ENCODE results near the gene AP3B1.
"Not testable (repeated sequence)": the region's sequence is repeated elsewhere in the genome, so short reads cannot be mapped to it uniquely, and the experiment has no call there.

Gene AP3B1

DNA sequence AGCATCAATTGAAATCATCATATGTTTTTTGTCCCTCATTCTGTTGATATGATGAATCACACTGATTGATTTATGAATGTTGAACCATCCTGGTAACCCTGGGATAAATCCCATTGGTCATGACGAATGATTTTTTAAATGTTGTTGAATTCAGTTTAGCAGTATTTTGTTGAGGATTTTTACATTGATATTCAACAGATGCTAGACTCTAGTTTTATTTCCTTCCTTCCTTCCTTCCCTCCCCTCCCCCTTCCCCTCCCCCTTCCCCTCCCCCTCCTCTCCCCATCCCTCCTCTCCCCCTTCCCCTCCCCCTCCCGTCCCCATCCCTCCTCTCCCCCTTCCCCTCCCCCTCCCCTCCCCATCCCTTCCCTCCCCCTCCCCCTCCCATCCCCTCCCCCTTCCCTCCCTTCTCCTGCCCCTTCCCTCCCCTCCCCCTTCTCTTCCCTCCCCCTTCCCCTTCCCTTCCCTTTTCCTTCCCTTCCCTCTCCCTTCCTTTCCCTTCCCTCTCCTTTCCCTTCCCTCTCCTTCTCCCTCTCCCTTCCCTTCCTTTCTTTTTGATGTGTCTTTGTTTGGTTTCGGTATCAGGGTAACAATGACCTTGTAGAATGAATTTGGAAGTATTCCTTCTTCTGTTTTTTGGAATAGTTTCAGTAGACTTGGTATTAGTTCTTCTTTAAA lies 142.8 kb downstream of the AP3B1 start:
- no peak for DNase-seq (ENCODE audit: low spot score)

GRCh38 chr5:78137290-78137689 lies 157.2 kb downstream of the AP3B1 start:
- no peak for DNase-seq (ENCODE audit: low spot score)

DNA sequence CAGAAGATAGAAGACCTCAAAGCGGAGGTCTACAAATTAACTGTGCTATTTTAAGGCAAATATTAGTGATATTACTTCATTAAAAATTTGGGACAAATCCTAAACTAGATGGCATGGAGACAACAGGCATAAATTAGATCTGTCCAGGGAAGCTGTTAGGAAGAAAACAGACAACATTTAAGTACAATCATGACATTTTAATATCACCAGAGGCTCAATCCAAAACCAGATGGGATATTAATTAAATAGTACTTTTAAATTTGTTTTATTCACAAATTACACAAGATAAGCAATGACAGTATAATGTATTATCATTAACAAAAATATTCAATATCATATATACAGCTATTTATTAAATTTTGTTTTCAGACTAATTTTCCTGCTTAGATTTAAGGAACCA lies 161.1 kb downstream of the AP3B1 start:
- DNase-seq (ENCODE audit: low spot score) = no peak

DNA sequence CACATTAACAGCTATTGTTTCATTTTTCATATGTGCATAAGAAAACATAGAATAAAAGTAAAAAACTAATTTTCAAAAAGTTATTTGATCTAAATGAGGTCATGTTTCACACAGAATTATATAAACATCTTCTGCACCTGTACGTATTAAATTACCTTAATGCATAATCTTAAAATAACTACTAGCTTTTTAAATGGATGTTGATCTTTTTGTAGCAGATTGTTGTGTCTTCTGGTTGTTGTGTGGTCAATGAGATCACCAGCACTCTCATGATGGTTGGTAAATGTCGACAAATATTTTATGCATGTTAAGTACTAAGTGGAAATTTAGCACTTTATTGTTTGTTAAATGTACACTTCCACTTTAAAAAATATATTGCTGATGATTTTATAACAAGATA lies 162.0 kb downstream of the AP3B1 start:
- no peak for DNase-seq (ENCODE audit: low spot score)

GRCh38 chr5:78129597-78129996 lies 164.9 kb downstream of the AP3B1 start:
- DNase-seq (ENCODE audit: low spot score) = peak; percentile 9

DNA sequence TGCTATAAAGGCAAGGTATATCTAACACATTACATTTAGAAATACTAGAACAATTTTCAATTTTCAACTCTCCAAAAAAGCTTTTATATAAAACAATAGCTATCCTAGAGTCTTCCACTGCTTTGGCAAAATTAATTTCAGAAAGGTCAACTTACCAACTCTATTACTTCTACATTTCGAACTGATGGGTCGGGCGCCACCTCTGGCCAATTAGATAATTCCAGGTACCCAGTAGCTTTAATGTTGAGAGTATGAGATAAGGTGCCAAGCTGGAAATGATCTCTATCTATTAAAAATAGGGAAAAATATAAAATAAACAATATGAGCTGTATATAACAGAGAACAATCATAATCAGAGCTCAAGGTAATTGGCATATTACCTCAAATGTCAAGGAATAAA lies 166.6 kb downstream of the AP3B1 start:
- no peak for DNase-seq (ENCODE audit: low spot score)

DNA sequence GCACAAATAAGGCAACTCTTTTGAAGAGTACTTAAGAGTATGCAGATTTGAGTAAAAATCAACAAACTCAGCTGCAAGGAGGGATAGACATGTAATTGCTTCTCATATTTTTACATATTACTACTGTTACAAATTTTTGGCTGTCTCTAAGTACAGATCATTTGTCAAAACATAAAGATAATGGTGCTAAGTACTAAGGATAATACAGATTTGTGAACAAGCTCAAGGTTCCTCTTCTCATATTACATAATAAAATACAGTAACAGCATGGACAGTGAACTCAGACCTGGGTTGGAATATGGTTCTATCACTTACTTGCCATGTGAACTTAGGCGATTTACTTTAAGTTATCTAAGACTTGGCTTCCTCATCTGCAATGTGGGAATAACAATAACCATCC lies 168.0 kb downstream of the AP3B1 start:
- no peak for DNase-seq (ENCODE audit: low spot score)

GRCh38 chr5:78116167-78116566 lies 178.3 kb downstream of the AP3B1 start:
- DNase-seq (ENCODE audit: low spot score) = no peak

- DNase-seq (ENCODE audit: low spot score) = peak; percentile 6
These were observed 180.7 kb downstream of the AP3B1 start for GRCh38 chr5:78113689-78114264.

DNA sequence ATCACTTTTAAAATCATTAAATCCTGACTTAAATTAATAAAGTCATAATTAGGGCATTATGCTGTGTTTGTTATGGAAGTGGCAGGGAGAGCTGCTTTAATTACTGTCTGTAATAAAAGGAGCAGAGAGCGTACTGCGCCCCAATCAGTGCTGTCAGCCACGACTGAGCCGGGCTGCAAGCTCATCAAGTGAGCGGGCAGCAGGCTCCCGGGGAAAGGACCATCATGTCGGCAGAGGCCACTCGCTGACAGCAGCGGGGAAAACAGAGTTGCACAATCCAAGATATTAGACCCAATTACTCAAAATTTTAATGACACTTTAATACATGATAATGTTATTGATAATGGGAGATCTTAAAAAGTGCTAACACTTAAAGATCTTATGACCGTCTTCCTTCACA lies 181.6 kb downstream of the AP3B1 start:
- DNase-seq (ENCODE audit: low spot score) = no peak

GRCh38 chr5:78109891-78110324 lies 184.6 kb downstream of the AP3B1 start:
- DNase-seq (ENCODE audit: low spot score) = no peak

DNA sequence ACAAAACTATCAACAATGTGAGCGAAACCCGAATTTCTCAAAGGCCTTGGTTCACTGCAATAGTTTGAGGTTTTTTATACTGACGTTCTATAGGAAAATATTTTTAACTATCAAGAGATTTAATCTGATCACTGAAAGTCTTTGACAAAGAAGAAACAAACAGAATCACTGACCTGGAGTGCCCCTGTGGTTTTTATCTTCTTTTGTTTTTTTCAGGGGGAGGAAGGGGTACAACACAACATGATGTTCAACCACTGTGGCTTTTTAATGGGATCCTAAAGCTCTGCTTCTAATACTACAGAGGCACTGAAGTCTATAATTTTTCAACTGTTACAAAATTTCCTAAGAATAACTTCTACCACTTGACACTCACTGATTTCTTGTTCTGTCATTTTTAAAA lies 185.9 kb downstream of the AP3B1 start:
- no peak for DNase-seq (ENCODE audit: low spot score)

- no peak for DNase-seq (ENCODE audit: low spot score)
These were observed 191.1 kb downstream of the AP3B1 start for GRCh38 chr5:78103232-78103918.

GRCh38 chr5:78102500-78102899 lies 192.0 kb downstream of the AP3B1 start:
- no peak for DNase-seq (ENCODE audit: low spot score)

DNA sequence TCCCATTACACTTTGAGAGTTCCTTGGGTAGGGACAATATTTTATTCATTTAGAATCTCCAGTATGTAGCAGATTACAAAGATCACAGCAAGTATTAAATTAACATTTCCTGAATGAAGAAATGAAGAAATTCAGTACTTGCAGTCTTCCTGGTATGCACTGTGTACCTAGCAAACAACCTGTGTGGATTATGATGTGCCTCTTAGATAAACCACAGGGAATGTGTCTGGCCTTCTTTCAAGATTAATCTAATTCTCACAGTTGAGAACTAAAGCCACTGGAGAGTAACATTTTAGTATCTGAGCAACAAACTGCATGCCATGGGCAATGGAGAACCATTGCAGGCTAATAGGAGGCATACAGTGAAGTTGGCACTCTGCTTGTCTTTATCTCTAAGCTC lies 199.4 kb downstream of the AP3B1 start:
- DNase-seq (ENCODE audit: low spot score) = no peak

DNA sequence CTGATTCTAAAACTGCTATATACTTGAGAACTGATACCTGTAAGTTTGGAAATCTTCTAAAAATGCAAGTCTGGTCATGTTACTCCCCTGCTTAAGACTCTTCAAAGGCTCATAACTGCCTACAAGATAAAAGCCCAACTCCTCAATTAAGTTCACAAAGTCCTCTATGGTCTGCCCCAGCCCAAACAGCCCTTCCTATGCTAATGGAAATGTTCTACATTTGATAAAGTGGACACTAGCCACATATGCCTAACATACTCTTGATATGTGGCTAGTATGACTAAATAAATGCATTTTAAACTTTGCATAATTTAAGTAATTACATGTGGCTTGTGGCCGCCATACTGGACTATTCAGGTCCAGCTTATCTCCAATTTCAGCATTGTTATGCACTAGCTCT lies 204.5 kb downstream of the AP3B1 start:
- no peak for DNase-seq (ENCODE audit: low spot score)

DNA sequence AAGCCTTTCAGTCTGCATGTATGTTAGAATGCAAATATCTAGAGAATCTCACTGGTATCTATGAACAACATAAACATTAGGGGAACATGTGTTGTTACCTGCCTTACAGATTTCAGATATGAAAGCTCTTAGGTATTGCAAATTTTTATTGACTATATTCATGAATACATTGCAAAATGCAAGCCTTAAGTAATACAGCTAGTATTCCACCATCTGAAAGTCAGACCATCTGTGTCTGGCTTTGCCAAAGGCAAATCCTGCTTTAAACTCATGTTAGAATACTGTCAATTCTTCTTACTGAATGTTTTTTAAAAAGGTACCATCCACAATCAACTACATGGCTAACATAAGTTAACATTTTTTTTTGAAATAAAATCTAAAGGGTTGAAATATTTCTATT lies 215.6 kb downstream of the AP3B1 start:
- no peak for DNase-seq (ENCODE audit: low spot score)

DNA sequence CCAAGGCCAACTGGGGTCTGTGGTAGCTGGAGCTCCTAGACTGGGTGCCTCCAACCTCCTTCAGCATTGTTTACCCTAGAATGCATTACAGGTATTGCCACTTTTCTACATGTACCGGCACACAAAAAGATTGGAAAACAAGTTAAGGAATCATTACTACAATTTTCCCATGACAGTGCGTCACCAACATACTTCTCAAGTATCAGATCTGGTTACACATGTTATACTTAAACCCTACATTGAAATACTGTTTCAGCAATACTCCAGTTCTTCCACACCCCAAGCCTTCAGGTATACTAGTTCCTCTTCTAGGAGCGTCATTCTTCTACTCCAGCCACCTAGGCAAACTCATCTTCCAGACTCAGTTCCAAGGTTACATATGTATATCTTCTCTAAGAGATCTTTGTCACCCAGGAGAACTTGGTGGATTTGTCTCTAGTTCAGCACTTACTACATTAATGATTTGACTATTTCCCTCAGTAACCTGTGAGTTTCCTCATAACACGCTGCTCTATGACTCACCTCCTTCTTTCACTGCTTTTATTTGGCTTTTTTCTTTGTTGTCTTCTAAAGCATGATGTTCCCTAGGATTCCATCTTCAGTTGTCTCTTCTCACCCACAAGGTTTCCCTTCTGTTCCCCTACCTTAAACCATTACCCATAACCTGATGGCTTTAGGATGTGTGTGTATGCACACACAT lies 217.0 kb downstream of the AP3B1 start:
- no peak for DNase-seq (ENCODE audit: low spot score)

- DNase-seq (ENCODE audit: low spot score) = no peak
These were observed 218.1 kb downstream of the AP3B1 start for GRCh38 chr5:78076351-78076750.

- no peak for DNase-seq (ENCODE audit: low spot score)
These were observed 219.2 kb downstream of the AP3B1 start for GRCh38 chr5:78075301-78075700.

- DNase-seq (ENCODE audit: low spot score) = not testable (repeated sequence)
These were observed 223.8 kb downstream of the AP3B1 start for GRCh38 chr5:78070691-78071090.

- not testable (repeated sequence) for DNase-seq (ENCODE audit: low spot score)
These were observed 226.9 kb downstream of the AP3B1 start for GRCh38 chr5:78067581-78067980.
